Left lung (tissue), 10 donors: ENCODE measurements around the gene C6orf132. TPM values are rescaled to one million over a fixed set of nuclear protein-coding genes. Genes with fewer than 3 reads are reported as not detected.

Experiments
- ATAC-seq: fragments of 200-7000 bp; cut with Tn5 transposase; one replicate; pipeline ENCODE4 v1.9.1; 2020; ENCODE audit warnings: moderate library complexity
- DNase-seq, 4 donors: peaks; one replicate each; pipeline ENCODE4 v3.0.0-alpha.2; 2013 to 2020
- H3K27ac ChIP-seq, 2 donors: fragments of 200-600 bp; sonication (generic) in 1 of 2; one replicate each; pipeline versions ENCODE4 v1.5.0 to v1.8.0; 2020 to 2021
- H3K27me3 ChIP-seq, 2 donors: fragments of 200-600 bp; sonication (generic) in 1 of 2; one replicate each; pipeline versions ENCODE4 v1.5.0 to v1.8.0; 2020 to 2021
- H3K36me3 ChIP-seq, 2 donors: fragments of 200-600 bp; sonication (generic) in 1 of 2; one replicate each; pipeline versions ENCODE4 v1.5.0 to v1.8.0; 2020 to 2021
- H3K4me1 ChIP-seq, 2 donors: fragments of 200-600 bp; one replicate each; pipeline ENCODE4 v1.8.0; 2021
- H3K4me3 ChIP-seq, 2 donors: fragments of 200-600 bp; sonication (generic) in 1 of 2; one replicate each; pipeline versions ENCODE4 v1.5.0 to v1.8.0; 2020 to 2021; ENCODE audit warnings: mild to moderate bottlenecking in 1 of 2
- H3K9me3 ChIP-seq, 2 donors: fragments of 200-600 bp; sonication (generic) in 1 of 2; one replicate each; pipeline versions ENCODE4 v1.5.0 to v1.8.0; 2020 to 2021
- intact Hi-C, 2 donors: fragments of 100-400 bp; cut with DNase I; formaldehyde crosslinking; loops; one replicate each; pipeline versions ENCODE4 v1.11.2 to v1.14.2; 2022
- polyA plus RNA-seq, 6 donors: library from polyadenylated mRNA; unstranded; fragments of 120-200 nt; gene quantifications; one replicate each; pipeline ENCODE4 v1.2.1, GENCODE V29; 2013; ENCODE audit not compliant: insufficient read length in 6 of 6
- total RNA-seq, 2 donors: library from RNA; stranded (reverse); fragmentation: NEBNext Ultra II Directional; extraction: Animal tissue kit (Norgen Biotek cat#: 25700); gene quantifications; one replicate each; pipeline ENCODE4 v1.2.1, GENCODE V29; 2021
- TF ChIP-seq, protein P1 (sequence below), 2 donors: fragments of 200-600 bp; sonication (generic) in 1 of 2; IDR thresholded peaks; one replicate each; pipeline versions ENCODE4 v1.5.0 to v1.8.0; 2021; ENCODE audit warnings: antibody characterized with exemption in 2 of 2
- donor health status: DM: no; HTN: yes; CAD: no.
- donor health status: DM: no; HTN: no; CAD: no.

The C6orf132 gene
- total and polyA plus RNA-seq, 8 donors: 2.4 to 20.3 (median 3.0) TPM

DNA sequence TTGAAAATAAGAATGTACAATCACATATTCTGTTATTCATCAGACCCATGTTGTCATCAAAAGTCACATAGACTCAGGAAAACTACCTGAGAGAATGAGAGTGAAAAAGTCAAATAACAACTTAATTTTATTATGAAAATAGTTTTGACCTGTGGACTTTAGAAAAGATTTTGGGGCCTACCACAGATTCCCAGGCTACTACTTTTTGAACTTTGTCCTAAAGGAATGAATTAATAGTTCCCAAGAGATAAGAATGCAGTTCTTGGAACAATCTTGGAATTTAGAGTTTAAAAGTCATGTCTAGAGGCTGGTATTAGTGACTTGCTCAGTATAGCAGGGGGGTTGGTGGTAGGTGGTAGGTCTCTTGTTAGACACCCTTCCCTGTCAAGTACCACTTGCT is 88.8 kb downstream of the C6orf132 start:
- H3K36me3 ChIP-seq: peaks cover 0 to 72% of the 10 kb centered on the region in 2 donors
- no peak overlapping the region for H3K27ac ChIP-seq

GRCh38 chr6:42051268-42051653 is 91.2 kb downstream of the C6orf132 start:
- DNase-seq (no peak), ATAC-seq (no peak)
- TF ChIP-seq, protein P1, sequence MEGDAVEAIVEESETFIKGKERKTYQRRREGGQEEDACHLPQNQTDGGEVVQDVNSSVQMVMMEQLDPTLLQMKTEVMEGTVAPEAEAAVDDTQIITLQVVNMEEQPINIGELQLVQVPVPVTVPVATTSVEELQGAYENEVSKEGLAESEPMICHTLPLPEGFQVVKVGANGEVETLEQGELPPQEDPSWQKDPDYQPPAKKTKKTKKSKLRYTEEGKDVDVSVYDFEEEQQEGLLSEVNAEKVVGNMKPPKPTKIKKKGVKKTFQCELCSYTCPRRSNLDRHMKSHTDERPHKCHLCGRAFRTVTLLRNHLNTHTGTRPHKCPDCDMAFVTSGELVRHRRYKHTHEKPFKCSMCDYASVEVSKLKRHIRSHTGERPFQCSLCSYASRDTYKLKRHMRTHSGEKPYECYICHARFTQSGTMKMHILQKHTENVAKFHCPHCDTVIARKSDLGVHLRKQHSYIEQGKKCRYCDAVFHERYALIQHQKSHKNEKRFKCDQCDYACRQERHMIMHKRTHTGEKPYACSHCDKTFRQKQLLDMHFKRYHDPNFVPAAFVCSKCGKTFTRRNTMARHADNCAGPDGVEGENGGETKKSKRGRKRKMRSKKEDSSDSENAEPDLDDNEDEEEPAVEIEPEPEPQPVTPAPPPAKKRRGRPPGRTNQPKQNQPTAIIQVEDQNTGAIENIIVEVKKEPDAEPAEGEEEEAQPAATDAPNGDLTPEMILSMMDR (IDR thresholded peaks at IDR 0.05): no peak
- H3K36me3 ChIP-seq: peaks cover 0 to 48% of the 10 kb centered on the region in 2 donors
- no peaks in the 10 kb centered on the region for H3K9me3 ChIP-seq
- peak overlapping the region in 1 of 2 donors; percentile 96 for H3K27ac ChIP-seq
- H3K4me1 ChIP-seq: peaks cover 35 to 59% of the 10 kb centered on the region in 2 donors
- intact Hi-C loops: no loop called here
- no peaks in the 10 kb centered on the region for H3K27me3 ChIP-seq
- peak overlapping the region; percentile 63 to 96 for H3K4me3 ChIP-seq

More for the DNA sequence above, 88.8 kb downstream of the C6orf132 start:
- ATAC-seq: no peak
- intact Hi-C loops: no loop called here
- no peak overlapping the region for H3K4me3 ChIP-seq
- peaks cover 23 to 40% of the 10 kb centered on the region in 2 donors for H3K4me1 ChIP-seq
- TF ChIP-seq, protein P1 (IDR thresholded peaks at IDR 0.05): no peak
- no peak for DNase-seq
- H3K27me3 ChIP-seq: no peaks in the 10 kb centered on the region
- no peaks in the 10 kb centered on the region for H3K9me3 ChIP-seq

Other genes with a start within 250 kb of the C6orf132 start
- 1 to 10 TPM; 3.8 to 4.3 TPM for gene USP49, start 247.2 kb downstream of the C6orf132 start, total RNA-seq
- 10 to 100 TPM; 12.7 to 16.4 (median 14.2) TPM for gene USP49, start 247.2 kb downstream of the C6orf132 start, polyA plus RNA-seq
- gene MED20, start 221.5 kb downstream of the C6orf132 start, total RNA-seq: 10 to 100 TPM; 19.7 to 26.9 TPM
- 10 to 100 TPM; 23.8 to 32.1 (median 29.6) TPM for gene MED20, start 221.5 kb downstream of the C6orf132 start, polyA plus RNA-seq
- gene BYSL, start 221.1 kb downstream of the C6orf132 start, total RNA-seq: 10 to 100 TPM; 12.6 to 23.4 TPM
- 10 to 100 TPM; 21.4 to 24.9 (median 24.3) TPM for gene BYSL, start 221.1 kb downstream of the C6orf132 start, polyA plus RNA-seq
- gene CCND3, start 200.8 kb downstream of the C6orf132 start, total RNA-seq: 100 to 1,000 TPM; 148 to 153 TPM
- gene CCND3, start 200.8 kb downstream of the C6orf132 start, polyA plus RNA-seq: 10 to 100 TPM; 37.5 to 50.3 (median 44.8) TPM
- 10 to 100 TPM; 27.5 to 32.0 TPM for gene TAF8, start 92.1 kb downstream of the C6orf132 start, total RNA-seq
- 10 to 100 TPM; 26.4 to 28.7 (median 27.9) TPM for gene TAF8, start 92.1 kb downstream of the C6orf132 start, polyA plus RNA-seq
- gene GUCA1A, start 30.7 kb upstream of the C6orf132 start, total RNA-seq: under 1 TPM in 1 of 2 donors, not detected in 1; 0.17 TPM
- under 1 TPM in 3 of 6 donors, not detected in 3; 0.13 to 0.24 (median 0.15) TPM for gene GUCA1A, start 30.7 kb upstream of the C6orf132 start, polyA plus RNA-seq
- 1 to 10 TPM in 1 of 2 donors, under 1 TPM in 1; 0.38 to 1.7 TPM for gene GUCA1B, start 52.3 kb upstream of the C6orf132 start, total RNA-seq
- gene GUCA1B, start 52.3 kb upstream of the C6orf132 start, polyA plus RNA-seq: 1 to 10 TPM; 2.8 to 4.3 (median 3.6) TPM
- 10 to 100 TPM; 25.4 to 30.8 TPM for gene MRPS10, start 75.2 kb upstream of the C6orf132 start, total RNA-seq
- 10 to 100 TPM; 24.5 to 36.0 (median 30.9) TPM for gene MRPS10, start 75.2 kb upstream of the C6orf132 start, polyA plus RNA-seq